Loucy (cell line): ENCODE measurements around the gene EYA3.

Experiments used
- H2AFZ ChIP-seq: fragments of 200-600 bp; sonication (generic); 2 replicates; pipeline ENCODE4 v1.6.0; 2016; ENCODE audit warnings: antibody characterized with exemption, mild to moderate bottlenecking, low read length, moderate library complexity
- H3F3A ChIP-seq: fragments of 200-600 bp; 2 replicates; pipeline ENCODE4 v1.6.0; 2016; ENCODE audit warnings: antibody characterized with exemption, low read depth, mild to moderate bottlenecking
- H3K27me3 ChIP-seq: fragments of 200-600 bp; sonication (generic); 2 replicates; pipeline ENCODE4 v1.6.1; 2014; ENCODE audit warnings: low read length, mild to moderate bottlenecking; ENCODE audit not compliant: insufficient read depth, poor library complexity, severe bottlenecking
- H3K36me3 ChIP-seq: fragments of 200-600 bp; sonication (generic); 2 replicates; pipeline ENCODE4 v1.6.1; 2016; ENCODE audit warnings: low read length; ENCODE audit not compliant: insufficient read depth
- H3K4me1 ChIP-seq: fragments of 200-600 bp; sonication (generic); 2 replicates; pipeline ENCODE4 v1.5.1; 2014; ENCODE audit warnings: low read length, mild to moderate bottlenecking; ENCODE audit not compliant: insufficient read depth, poor library complexity, severe bottlenecking
- H3K4me2 ChIP-seq: fragments of 200-600 bp; sonication (generic); 2 replicates; pipeline ENCODE4 v1.6.0; 2014; ENCODE audit warnings: antibody characterized with exemption, low read length, low read depth, mild to moderate bottlenecking; ENCODE audit not compliant: poor library complexity, severe bottlenecking
- H3K4me3 ChIP-seq: fragments of 200-600 bp; sonication (generic); 2 replicates; pipeline ENCODE4 v1.5.1; 2014; ENCODE audit warnings: low read length, mild to moderate bottlenecking, mixed read lengths; ENCODE audit not compliant: poor library complexity, severe bottlenecking
- H3K79me2 ChIP-seq: fragments of 200-600 bp; sonication (generic); 2 replicates; pipeline ENCODE4 v1.6.1; 2014; ENCODE audit warnings: low read length; ENCODE audit not compliant: insufficient read depth
- H3K9ac ChIP-seq: fragments of 200-600 bp; sonication (generic); 2 replicates; pipeline ENCODE4 v1.6.0; 2014; ENCODE audit warnings: mild to moderate bottlenecking, low read depth, low read length, moderate library complexity; ENCODE audit not compliant: poor library complexity, severe bottlenecking
- H3K9me2 ChIP-seq: fragments of 200-600 bp; sonication (generic); replicated peaks from 2 replicates; pipeline ENCODE4 v1.6.1; 2016; ENCODE audit warnings: low read depth, low read length, mixed read lengths
- H3K9me3 ChIP-seq: fragments of 200-600 bp; sonication (generic); 2 replicates; pipeline ENCODE4 v1.6.1; 2014; ENCODE audit warnings: mild to moderate bottlenecking, antibody characterized with exemption, low read length, low read depth; ENCODE audit not compliant: insufficient read depth
- H4K20me1 ChIP-seq: fragments of 200-600 bp; sonication (generic); 2 replicates; pipeline ENCODE4 v1.6.0; 2014; ENCODE audit warnings: antibody characterized with exemption, low read length, mild to moderate bottlenecking; ENCODE audit not compliant: insufficient read depth, poor library complexity, severe bottlenecking
- CTCF ChIP-seq: fragments of 200-600 bp; sonication (generic); conservative IDR thresholded peaks from 2 replicates; pipeline ENCODE4 v1.5.1; 2014; ENCODE audit warnings: mild to moderate bottlenecking, antibody characterized with exemption, low read length
- EZH2phosphoT487 ChIP-seq: fragments of 200-600 bp; IDR thresholded peaks from 2 replicates; pipeline ENCODE4 v1.6.1; 2018; ENCODE audit warnings: antibody characterized with exemption, mild to moderate bottlenecking, moderate library complexity, borderline replicate concordance

EYA3 gene, protein sequence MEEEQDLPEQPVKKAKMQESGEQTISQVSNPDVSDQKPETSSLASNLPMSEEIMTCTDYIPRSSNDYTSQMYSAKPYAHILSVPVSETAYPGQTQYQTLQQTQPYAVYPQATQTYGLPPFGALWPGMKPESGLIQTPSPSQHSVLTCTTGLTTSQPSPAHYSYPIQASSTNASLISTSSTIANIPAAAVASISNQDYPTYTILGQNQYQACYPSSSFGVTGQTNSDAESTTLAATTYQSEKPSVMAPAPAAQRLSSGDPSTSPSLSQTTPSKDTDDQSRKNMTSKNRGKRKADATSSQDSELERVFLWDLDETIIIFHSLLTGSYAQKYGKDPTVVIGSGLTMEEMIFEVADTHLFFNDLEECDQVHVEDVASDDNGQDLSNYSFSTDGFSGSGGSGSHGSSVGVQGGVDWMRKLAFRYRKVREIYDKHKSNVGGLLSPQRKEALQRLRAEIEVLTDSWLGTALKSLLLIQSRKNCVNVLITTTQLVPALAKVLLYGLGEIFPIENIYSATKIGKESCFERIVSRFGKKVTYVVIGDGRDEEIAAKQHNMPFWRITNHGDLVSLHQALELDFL

GRCh38 chr1:28088168-28088961 lies at the start of gene EYA3:
EYA3 (minus strand) TSS chr1:28088610; CDS start chr1:28058026, 30,584 bp downstream.
- Histone ChIP-seq H3K4me2 (peak within 1 kb of the TSS; percentile 92), H3K36me3 (no peaks in the 10 kb centered on the region), H3K4me1 (peaks cover 32% of the 10 kb centered on the region), H3F3A (no peaks in the 10 kb centered on the region), H3K27me3 (no peaks in the 10 kb centered on the region), H3K9me3 (no peaks in the 10 kb centered on the region), H4K20me1 (peaks cover 31% of the 10 kb centered on the region), H3K4me3 (peak within 1 kb of the TSS; percentile 95), H3K79me2 (peaks cover 48% of the 10 kb centered on the region), H3K9ac (peak within 1 kb of the TSS; percentile 91), H3K9me2 (no peaks in the 10 kb centered on the region), H2AFZ (peak within 1 kb of the TSS; percentile 91)
- TF ChIP-seq CTCF (no peak), EZH2phosphoT487 (no peak)

GRCh38 chr1:28136922-28137613 lies 48.7 kb upstream of the EYA3 start:
- Histone ChIP-seq H3K9me3 (no peaks in the 10 kb centered on the region), H3F3A (no peaks in the 10 kb centered on the region), H4K20me1 (no peaks in the 10 kb centered on the region), H3K4me2 (no peak overlapping the region), H3K4me3 (no peak overlapping the region), H3K27me3 (no peaks in the 10 kb centered on the region), H3K9ac (no peak overlapping the region), H2AFZ (peak overlapping the region; percentile 66; the same call in 1 of the 2 replicates), H3K36me3 (no peaks in the 10 kb centered on the region), H3K4me1 (peaks cover 6% of the 10 kb centered on the region), H3K79me2 (no peaks in the 10 kb centered on the region), H3K9me2 (no peaks in the 10 kb centered on the region)
- TF ChIP-seq EZH2phosphoT487 (no peak), CTCF (no peak)

- Histone ChIP-seq H3K79me2 (no peaks in the 10 kb centered on the region), H2AFZ (no peak overlapping the region), H3K9me2 (no peaks in the 10 kb centered on the region), H3K36me3 (no peaks in the 10 kb centered on the region), H3K4me1 (peaks cover 6% of the 10 kb centered on the region), H4K20me1 (no peaks in the 10 kb centered on the region), H3F3A (no peaks in the 10 kb centered on the region), H3K9ac (no peak overlapping the region), H3K9me3 (no peaks in the 10 kb centered on the region), H3K4me3 (no peak overlapping the region), H3K4me2 (no peak overlapping the region), H3K27me3 (no peaks in the 10 kb centered on the region)
- TF ChIP-seq EZH2phosphoT487 (no peak), CTCF (no peak)
These were observed 47.9 kb upstream of the EYA3 start for GRCh38 chr1:28136169-28136921.
